Stomach (tissue), 4 donors: ENCODE measurements around the gene ACTR8.
A peak's percentile ranks its signal among the peaks of the same experiment; 100 is the strongest.

ENCODE experiments used
- EP300 ChIP-seq: sonication (generic); formaldehyde crosslinking; IDR thresholded peaks from one replicate; pipeline ENCODE4 v1.6.1; 2017; ENCODE audit warnings: antibody characterized with exemption
- POLR2A ChIP-seq, 4 donors: fragments of 450-650 bp; IDR thresholded peaks; one replicate each; pipeline ENCODE4 v1.6.1; 2016; ENCODE audit warnings: antibody characterized with exemption in 4 of 4, control low read depth in 2 of 4, mild to moderate bottlenecking in 1 of 4, moderate library complexity in 1 of 4
- POLR2AphosphoS5 ChIP-seq, 3 donors: sonication (generic); formaldehyde crosslinking; IDR thresholded peaks; one replicate each; pipeline ENCODE4 v1.6.1; 2016; ENCODE audit warnings: antibody characterized with exemption in 3 of 3
- TF ChIP-seq, protein P1 (sequence below), 7 experiments: fragments of 450-650 bp in 4 of 7; fragments of 200-600 bp in 3 of 7; sonication (generic) in 3 of 7; IDR thresholded peaks; one replicate each; pipeline ENCODE4 v1.5.1; 2016 to 2019; ENCODE audit warnings: antibody characterized with exemption in 7 of 7, control low read depth in 2 of 7, mild to moderate bottlenecking in 1 of 7

DNA sequence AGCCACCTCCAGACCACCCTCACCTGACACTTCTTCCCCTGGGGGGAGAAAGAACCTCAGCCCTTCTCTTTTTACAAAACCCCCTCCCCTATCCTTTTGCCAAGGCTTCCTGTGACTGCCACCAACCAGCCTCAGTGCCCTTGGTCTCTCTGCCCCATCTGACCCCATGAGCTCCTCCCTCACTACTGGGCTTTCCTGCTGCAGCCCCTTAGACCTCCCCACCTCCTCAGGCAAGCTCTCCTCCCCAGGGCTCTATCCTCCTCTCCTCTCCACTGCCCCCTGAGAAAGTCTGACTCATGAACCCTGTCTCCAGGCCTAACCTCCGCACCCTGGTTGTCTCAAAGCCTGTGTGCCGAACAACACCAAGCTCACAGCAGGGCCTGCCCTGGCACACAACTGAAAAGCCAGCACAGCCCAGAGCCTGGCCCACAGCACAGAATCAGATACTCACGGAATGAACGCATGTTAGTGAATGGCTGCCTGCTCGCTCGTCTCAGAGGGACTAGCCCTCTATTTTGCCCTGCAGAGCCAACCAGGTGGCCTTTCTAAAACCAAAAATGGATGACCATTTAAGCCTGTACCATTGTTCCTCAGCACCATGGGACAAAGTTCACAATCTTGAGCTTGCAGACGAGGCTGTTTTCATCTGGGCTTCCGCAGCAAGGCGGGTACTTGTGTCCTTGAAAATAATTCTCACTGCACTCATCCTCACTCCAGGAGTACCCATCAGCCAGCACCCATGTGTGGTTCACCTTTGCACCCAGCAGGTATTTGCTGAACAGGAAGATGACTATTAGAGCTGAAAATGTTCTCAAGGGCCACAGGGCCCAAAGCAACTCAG is 37.5 kb downstream of the ACTR8 start:
- TF ChIP-seq, protein P1, sequence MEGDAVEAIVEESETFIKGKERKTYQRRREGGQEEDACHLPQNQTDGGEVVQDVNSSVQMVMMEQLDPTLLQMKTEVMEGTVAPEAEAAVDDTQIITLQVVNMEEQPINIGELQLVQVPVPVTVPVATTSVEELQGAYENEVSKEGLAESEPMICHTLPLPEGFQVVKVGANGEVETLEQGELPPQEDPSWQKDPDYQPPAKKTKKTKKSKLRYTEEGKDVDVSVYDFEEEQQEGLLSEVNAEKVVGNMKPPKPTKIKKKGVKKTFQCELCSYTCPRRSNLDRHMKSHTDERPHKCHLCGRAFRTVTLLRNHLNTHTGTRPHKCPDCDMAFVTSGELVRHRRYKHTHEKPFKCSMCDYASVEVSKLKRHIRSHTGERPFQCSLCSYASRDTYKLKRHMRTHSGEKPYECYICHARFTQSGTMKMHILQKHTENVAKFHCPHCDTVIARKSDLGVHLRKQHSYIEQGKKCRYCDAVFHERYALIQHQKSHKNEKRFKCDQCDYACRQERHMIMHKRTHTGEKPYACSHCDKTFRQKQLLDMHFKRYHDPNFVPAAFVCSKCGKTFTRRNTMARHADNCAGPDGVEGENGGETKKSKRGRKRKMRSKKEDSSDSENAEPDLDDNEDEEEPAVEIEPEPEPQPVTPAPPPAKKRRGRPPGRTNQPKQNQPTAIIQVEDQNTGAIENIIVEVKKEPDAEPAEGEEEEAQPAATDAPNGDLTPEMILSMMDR (IDR thresholded peaks at IDR 0.05): no peak
- TF ChIP-seq POLR2AphosphoS5 (IDR thresholded peaks at IDR 0.05): peak in 1 of 3 donors; percentile 9
- TF ChIP-seq POLR2A (IDR thresholded peaks at IDR 0.05): no peak
- TF ChIP-seq EP300: no peak
